NOMO-1 treated with dmso at 0.1 percent for 144 hours (cell line): ENCODE data around the gene MYH9.
A peak's percentile ranks its signal among the peaks of the same experiment; 100 is the strongest.
"Not testable (repeated sequence)": the region's sequence is repeated elsewhere in the genome, so short reads cannot be mapped to it uniquely, and the experiment has no call there.

ENCODE experiments used
- DNase-seq: peaks from one replicate; lab custom pipeline; 2025; ENCODE audit not compliant: unreplicated experiment; lab: John Stamatoyannopoulos, UW

MYH9 gene

GRCh38 chr22:36387959-36388726 is at the start of gene MYH9:
MYH9 (minus strand) TSS chr22:36387967; CDS start chr22:36349236, 38,731 bp downstream.
- peak; percentile 96 for DNase-seq

- peak; percentile 44 for DNase-seq
Measured at GRCh38 chr22:36435516-36436415, 48.0 kb upstream of the MYH9 start.

DNA sequence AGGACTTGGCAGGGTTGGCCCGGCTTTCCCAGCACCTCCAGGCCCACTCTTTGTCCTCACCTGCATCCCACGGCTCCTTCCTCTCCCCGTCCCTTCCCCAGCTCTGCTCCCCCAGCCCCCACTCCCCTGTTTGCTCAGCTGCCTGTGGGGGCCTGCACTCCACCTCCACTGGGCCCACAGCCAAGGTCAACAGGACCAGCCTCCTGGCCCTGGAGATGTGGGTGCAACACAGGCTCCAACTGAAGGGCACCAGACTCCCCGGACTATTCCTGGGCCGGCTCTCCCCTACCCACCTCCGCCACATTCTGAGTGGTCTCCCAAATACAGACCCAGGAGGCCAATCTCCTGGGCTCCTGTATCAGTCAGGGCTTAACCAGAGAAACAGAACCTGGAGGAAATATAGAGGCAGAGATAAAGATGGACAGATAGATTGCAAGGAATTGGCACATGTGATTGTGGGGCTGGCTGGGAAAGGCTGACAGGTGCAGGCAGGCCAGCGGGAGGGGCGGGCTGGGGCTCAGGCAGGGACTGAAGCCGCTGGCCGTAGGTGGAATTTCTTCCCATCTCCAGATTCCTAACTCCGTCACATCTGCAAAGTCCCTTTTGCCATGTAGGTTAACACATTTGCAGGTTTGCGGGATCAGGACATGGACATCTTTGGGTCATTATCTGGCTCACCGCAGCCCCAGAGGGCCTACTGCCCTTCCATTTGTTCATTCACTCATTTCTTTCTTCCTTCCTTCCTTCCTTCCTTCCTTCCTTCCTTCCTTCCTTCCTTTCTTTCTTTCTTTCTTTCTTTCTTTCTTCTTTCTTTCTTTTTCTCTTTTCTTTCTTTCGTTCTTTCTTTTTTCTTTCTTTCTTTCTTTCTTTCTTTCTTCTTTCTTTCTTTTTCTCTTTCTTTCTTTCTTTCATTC is 45.8 kb upstream of the MYH9 start:
- DNase-seq = no peak

GRCh38 chr22:36432592-36433317 is 45.0 kb upstream of the MYH9 start:
- DNase-seq = no peak

DNA sequence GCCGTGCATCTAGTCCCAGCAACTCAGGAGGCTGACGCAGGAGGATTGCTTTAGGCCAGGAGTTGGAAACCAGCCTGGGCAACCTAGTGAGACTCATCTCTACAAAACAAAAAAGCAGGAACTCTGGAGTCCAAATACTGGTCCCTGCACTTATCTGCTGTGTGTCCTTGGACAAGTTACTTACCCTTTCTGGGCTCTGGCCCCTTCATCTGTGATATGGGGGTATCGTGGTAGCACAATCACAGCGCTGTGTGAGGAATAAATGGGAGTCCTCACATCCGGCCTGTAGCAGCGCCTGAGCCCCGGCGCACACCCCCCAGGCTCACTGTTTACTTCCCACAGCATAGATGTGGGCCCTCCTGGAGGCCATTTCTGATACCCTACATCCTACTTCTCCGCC is 44.2 kb upstream of the MYH9 start:
- DNase-seq = no peak

DNA sequence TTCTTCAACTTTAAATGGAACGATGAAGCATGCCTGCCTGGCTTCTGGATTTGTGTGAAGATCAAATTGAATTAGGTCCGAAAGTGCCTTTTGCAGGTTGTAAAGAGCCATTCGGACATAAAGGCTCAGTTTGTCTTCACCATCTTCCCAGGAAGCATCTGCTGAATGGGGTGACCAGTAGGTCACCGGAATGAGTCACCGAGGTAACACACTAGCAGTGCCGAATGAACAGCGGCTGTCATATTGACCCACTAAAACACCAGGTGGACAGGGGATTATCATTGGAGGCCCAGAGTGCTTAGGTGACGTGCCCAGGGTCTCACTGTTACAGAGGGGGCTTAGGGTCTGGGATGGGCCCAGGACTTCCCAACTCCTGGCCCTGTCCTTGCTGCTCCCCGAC is 43.1 kb upstream of the MYH9 start:
- no peak for DNase-seq

GRCh38 chr22:36427952-36428351 is 40.2 kb upstream of the MYH9 start:
- not testable (repeated sequence) for DNase-seq

- no peak for DNase-seq
Measured at GRCh38 chr22:36425977-36426523, 38.3 kb upstream of the MYH9 start.

GRCh38 chr22:36424901-36425579 is 37.3 kb upstream of the MYH9 start:
- no peak for DNase-seq

- not testable (repeated sequence) for DNase-seq
Measured at GRCh38 chr22:36424466-36424865, 36.7 kb upstream of the MYH9 start.

GRCh38 chr22:36423461-36424404 is 36.0 kb upstream of the MYH9 start:
- peak; percentile 29 for DNase-seq

DNA sequence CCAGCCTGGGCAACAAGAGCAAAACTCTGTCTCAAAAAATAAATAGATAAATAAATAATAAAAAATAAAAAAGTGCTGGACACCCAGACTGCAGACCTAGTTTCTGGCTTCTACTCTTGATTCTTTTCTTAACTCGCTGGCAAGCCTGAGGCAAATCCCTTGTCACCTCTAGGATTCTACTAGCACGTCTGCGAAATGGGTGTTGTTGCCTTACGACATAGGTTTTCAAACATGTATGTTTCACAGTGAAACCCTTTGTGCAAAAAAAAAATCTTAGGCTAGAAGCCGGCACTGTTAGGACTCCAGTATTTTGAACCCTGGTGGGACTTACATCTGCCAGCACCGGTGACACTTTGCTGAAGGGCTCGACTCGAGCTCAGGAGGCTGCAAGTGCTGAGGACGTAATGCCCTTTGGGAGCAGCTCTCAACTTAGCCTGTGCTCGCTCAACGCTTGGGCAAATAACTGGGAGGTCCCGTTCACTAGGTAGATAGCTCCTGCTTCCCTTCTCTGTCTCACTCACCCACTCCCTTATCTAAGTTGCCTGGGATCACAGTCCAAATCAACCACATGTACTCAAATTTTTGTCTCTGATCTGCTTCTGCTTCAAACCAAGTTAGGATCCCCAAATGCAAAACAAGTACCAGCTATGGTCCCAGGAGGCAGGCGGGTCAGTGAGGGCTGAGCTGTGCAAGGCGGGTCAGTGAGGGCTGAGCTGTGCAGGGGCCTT is 34.7 kb upstream of the MYH9 start:
- no peak for DNase-seq

DNA sequence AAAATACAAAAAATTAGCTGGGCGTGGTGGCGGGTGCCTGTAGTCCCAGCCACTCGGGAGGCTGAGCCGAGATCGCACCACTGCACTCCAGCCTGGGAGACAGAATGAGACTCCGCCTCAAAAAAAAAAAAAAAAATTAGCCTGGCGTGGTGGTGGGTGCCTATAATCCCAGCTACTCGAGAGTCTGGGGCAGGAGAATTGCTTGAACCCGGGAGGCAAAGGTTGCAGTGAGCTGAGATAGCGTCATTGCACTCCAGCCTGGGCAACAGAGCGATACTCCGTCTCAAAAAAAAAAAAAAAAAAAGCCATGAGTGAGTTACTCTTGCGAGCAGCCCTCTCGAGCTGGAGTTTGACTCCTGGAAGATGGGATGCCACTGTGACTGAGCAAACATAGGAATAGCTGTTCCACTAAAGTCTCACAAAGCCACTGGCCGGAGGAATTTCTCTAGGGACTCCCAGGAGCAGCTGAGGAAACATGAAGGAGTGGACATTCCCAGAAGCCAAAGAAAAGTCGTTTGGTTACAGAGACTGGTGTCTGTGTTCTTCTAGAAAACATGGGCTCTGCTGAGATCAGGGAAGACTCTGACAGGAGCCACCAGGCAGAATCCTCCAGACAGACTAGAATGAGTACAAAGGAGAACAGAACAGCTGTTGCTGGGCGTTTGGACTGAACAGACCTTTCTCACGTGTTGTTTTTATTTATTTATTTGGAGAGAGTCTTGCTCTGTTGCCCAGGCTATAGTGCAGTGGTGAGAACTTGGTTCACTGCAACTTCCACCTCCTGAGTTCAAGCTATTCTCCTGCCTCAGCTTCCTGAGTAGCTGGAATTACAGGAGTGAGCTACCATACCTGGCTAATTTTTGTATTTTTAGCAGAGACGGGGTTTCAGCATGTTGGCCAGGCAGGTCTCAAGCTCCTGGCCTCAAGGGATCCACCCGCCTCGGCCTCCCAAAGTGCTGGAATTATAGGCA is 32.4 kb upstream of the MYH9 start:
- DNase-seq = no peak

- DNase-seq = peak; percentile 26
Measured at GRCh38 chr22:36419177-36419911, 31.6 kb upstream of the MYH9 start.

DNA sequence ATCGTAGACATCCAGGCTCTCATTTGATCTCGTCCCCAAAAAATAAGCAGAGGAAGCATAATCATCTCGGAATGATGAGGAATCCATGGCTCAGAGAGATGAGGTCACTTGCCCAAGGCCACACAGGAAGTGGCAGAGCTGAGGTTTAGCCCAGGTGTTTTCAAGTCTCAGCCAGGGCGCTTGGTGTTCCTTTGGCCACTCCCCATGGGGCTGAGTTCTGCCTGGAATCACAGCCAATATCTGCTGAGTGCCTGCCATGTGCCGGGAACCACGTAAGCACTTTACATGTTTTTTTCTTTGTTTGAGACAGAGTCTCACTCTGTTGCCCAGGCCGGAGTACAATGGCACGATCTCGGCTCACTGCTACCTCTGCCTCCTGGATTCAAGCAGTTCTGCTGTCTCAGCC is 29.5 kb upstream of the MYH9 start:
- no peak for DNase-seq
